ENCODE measurements around the gene ZBTB7C. TPM values are rescaled to one million over a fixed set of nuclear protein-coding genes. Genes with fewer than 3 reads are reported as not detected.

ZBTB7C gene
- polyA plus RNA-seq, 4 donors: 0.54 to 4.1 (median 1.5) TPM

DNA sequence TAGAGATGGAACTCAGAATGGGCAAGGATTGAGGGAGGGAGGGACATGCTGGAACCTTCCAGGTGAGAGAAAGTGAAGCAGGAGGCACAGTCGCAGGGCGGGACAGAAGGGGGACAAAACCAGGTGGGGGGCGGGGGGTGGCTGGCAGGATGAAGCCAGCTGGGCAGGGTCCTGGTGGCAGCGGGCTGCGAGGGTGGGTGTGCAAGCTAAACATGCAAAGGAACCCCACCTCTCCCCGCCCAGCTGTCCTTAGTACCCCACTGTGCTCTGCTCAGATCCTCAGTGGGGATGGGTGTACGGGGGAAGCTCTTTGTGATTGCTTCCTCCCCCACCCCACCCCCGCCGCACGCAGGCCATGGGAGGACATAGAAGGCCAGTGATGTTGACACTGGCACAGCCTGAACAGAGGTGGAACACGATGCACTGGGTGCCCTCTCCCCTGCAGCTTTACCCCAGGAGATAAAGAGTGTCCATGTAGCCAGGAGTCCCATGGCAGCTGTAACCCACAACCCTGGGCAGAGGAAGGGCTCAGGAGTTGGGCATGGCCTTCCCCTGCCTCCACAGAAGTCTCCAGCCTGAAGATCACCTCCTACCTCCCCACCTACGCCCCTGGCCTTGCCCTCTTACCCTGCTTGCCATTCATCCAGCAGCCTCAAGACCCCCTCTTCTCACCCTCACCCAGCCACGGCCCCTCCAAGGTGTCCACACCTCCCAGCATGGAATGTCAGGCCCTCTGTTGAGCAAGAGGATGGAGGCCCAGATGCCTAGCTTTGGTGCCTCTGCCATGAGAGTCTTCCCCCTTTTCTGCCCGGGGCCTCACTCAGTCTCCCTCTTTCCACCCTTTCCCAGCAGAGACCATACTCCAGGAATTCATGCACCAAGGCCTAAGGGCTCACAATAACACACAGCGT, 206.6 kb downstream of the ZBTB7C start:
- H3K9me3 ChIP-seq (ENCODE audit: control insufficient read depth in 2 of 2, insufficient read depth in 1 of 2, low read depth in 1 of 2, low read length in 1 of 2): no peaks in the 10 kb centered on the region
- no peak for FAIRE-seq
- WGBS, 3 donors: 81 to 88% (median 83%) methylated on average over 13 to 15 of the region's 15 CpGs

DNA sequence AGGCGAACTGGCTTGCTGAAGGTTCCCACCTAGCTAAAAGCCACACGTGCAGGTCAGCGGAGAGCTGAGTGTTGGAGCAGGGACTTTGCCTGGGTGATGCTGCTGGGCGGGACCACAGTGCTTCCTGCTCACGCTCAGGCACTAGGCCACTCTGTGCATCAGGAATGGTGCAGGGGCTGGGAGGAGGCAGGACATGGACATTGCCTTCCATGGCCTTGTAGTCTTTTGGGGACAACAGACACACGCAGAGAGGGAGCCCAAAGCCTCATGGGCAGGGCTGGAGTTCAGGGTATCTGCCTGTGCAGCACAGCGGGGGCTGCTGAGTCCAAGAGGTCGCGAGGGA, 207.2 kb downstream of the ZBTB7C start:
- peaks cover 0 to 5% (median 0%) of the 10 kb centered on the region in 3 donors for H3K27me3 ChIP-seq (ENCODE audit: control insufficient read depth in 3 of 3, insufficient read depth in 3 of 3, low read length in 3 of 3)
- FAIRE-seq (no peak), DNase-seq (peak; percentile 50 to 78)
- WGBS, 3 donors: 62 to 80% (median 70%) methylated on average over 9 of the region's 9 CpGs
- H3K27ac ChIP-seq (ENCODE audit: low read depth in 1 of 3, low read length in 2 of 3): no peak overlapping the region
- H3K4me3 ChIP-seq (ENCODE audit: low read depth in 1 of 3, low read length in 3 of 3): no peak overlapping the region
- peaks cover 0 to 12% (median 2%) of the 10 kb centered on the region in 3 donors for H3K4me1 ChIP-seq (ENCODE audit: control insufficient read depth in 3 of 3, insufficient read depth in 2 of 3, low read depth in 1 of 3, low read length in 2 of 3)
- no peaks in the 10 kb centered on the region for H3K9me3 ChIP-seq (ENCODE audit: control insufficient read depth in 2 of 2, insufficient read depth in 1 of 2, low read depth in 1 of 2, low read length in 1 of 2)
- no peaks in the 10 kb centered on the region for H3K36me3 ChIP-seq (ENCODE audit: control insufficient read depth in 3 of 3, insufficient read depth in 2 of 3, low read depth in 1 of 3, low read length in 3 of 3)

More for the DNA sequence above, 206.6 kb downstream of the ZBTB7C start:
- DNase-seq: no peak
- Histone ChIP-seq H3K4me1 (ENCODE audit: control insufficient read depth in 3 of 3, insufficient read depth in 2 of 3, low read depth in 1 of 3, low read length in 2 of 3) (peaks cover 0 to 12% (median 2%) of the 10 kb centered on the region in 3 donors), H3K27me3 (ENCODE audit: control insufficient read depth in 3 of 3, insufficient read depth in 3 of 3, low read length in 3 of 3) (peaks cover 0 to 5% (median 0%) of the 10 kb centered on the region in 3 donors), H3K27ac (ENCODE audit: low read depth in 1 of 3, low read length in 2 of 3) (no peak overlapping the region), H3K4me3 (ENCODE audit: low read depth in 1 of 3, low read length in 3 of 3) (no peak overlapping the region), H3K36me3 (ENCODE audit: control insufficient read depth in 3 of 3, insufficient read depth in 2 of 3, low read depth in 1 of 3, low read length in 3 of 3) (no peaks in the 10 kb centered on the region)

DNA sequence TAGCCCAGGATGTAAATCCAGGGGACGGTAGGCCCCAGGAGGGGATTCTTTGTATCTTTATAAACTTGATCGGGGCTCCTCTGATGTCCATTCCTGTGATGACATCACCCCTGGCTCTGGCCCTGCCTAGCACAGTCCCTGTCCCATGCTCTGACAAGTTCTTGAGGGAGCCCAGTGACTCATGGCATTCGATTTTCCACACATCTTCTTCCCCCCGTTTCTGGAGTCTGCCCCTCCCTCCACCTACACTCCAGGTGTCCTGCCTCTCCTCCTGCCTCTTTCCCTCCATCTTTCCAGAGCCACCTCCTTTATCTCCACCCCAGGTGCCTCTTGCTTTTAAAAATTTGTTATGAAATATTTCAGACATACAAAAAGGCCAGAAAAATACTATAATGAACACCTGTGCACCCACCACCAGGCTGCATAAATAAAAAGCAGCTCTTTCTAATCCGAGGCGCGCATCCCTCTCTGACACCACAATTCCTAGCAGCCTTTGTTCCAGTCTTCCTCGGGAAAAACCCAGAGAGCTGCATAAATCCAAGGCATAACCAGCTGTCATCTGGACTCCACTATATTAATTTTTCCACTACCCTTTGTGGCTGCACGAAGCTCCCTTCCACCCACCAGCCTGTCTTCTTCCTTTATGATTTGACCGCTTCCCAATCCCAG, 207.7 kb downstream of the ZBTB7C start:
- H3K4me3 ChIP-seq (ENCODE audit: low read depth in 1 of 3, low read length in 3 of 3): no peak overlapping the region
- no peaks in the 10 kb centered on the region for H3K9me3 ChIP-seq (ENCODE audit: control insufficient read depth in 2 of 2, insufficient read depth in 1 of 2, low read depth in 1 of 2, low read length in 1 of 2)
- H3K4me1 ChIP-seq (ENCODE audit: control insufficient read depth in 3 of 3, insufficient read depth in 2 of 3, low read depth in 1 of 3, low read length in 2 of 3): peaks cover 0 to 12% (median 2%) of the 10 kb centered on the region in 3 donors
- no peak overlapping the region for H3K27ac ChIP-seq (ENCODE audit: low read depth in 1 of 3, low read length in 2 of 3)
- no peak for DNase-seq
- FAIRE-seq: no peak
- 67 to 74% (median 73%) methylated on average over 10 of the region's 10 CpGs for WGBS, 3 donors
- H3K36me3 ChIP-seq (ENCODE audit: control insufficient read depth in 3 of 3, insufficient read depth in 2 of 3, low read depth in 1 of 3, low read length in 3 of 3): no peaks in the 10 kb centered on the region
- peaks cover 0 to 5% (median 0%) of the 10 kb centered on the region in 3 donors for H3K27me3 ChIP-seq (ENCODE audit: control insufficient read depth in 3 of 3, insufficient read depth in 3 of 3, low read length in 3 of 3)

DNA sequence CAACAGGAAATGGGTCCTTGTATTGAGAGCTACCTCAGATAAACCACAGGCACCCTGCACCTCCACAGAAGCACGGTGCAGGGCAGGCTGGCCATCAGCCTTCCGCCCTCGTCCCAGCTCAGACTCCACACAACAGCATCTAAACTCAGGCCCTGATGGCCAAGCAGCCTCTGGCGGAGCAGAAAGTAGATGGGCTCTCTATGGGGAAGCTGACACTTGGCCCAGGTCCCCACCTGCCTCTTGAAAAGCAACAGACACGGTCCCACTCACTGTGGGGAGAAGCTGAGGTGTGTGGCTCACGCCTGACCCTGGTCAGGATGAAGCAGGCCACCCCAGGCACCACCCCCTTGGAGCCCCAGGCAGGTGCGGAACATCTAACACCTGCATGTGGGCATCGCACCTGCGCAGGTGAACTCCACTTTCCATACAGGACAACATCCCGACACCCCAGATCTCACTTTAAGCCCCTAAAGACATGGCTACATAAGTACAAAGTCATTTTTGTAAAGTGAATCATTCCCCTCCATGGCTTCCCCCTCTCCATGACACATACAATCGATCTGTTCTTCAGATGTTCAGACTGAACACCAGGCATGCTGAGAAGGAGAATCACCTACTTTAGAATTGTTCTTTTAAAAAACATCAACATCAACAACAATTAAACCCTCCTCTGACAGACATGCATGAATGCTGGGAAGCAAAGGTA, 208.4 kb downstream of the ZBTB7C start:
- no peak overlapping the region for H3K27ac ChIP-seq (ENCODE audit: low read depth in 1 of 3, low read length in 2 of 3)
- WGBS, 3 donors: 70 to 81% (median 75%) methylated on average over 11 of the region's 11 CpGs

DNA sequence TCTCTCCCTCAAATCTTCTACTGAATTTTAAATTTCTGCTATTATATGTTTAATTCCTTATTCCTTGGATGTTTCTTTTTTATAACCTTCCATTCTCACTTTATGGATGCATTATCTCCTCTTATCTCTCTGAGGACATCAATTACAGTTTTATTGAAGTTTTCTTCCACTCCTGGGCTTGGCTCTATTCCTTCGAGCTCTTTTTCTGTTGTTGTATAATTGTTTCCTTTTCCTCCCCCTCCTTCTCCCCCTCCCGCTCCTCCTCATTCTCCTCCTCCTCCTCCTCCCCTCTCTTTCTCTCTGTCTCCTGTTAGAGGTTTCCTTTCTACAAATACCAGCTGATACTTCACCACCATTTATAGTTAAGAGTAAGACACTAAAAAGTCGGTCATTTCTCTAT, 209.8 kb downstream of the ZBTB7C start:
- Histone ChIP-seq H3K27me3 (ENCODE audit: control insufficient read depth in 3 of 3, insufficient read depth in 3 of 3, low read length in 3 of 3) (peaks cover 0 to 5% (median 0%) of the 10 kb centered on the region in 3 donors), H3K4me1 (ENCODE audit: control insufficient read depth in 3 of 3, insufficient read depth in 2 of 3, low read depth in 1 of 3, low read length in 2 of 3) (peaks cover 0 to 12% (median 2%) of the 10 kb centered on the region in 3 donors), H3K9me3 (ENCODE audit: control insufficient read depth in 2 of 2, insufficient read depth in 1 of 2, low read depth in 1 of 2, low read length in 1 of 2) (no peaks in the 10 kb centered on the region), H3K4me3 (ENCODE audit: low read depth in 1 of 3, low read length in 3 of 3) (no peak overlapping the region), H3K36me3 (ENCODE audit: control insufficient read depth in 3 of 3, insufficient read depth in 2 of 3, low read depth in 1 of 3, low read length in 3 of 3) (no peaks in the 10 kb centered on the region), H3K27ac (ENCODE audit: low read depth in 1 of 3, low read length in 2 of 3) (no peak overlapping the region)
- 8 to 17% (median 12%) methylated on average over 3 of the region's 3 CpGs for WGBS, 3 donors
- no peak for FAIRE-seq
- DNase-seq: no peak

More for the DNA sequence above, 208.4 kb downstream of the ZBTB7C start:
- H3K4me1 ChIP-seq (ENCODE audit: control insufficient read depth in 3 of 3, insufficient read depth in 2 of 3, low read depth in 1 of 3, low read length in 2 of 3): peaks cover 0 to 12% (median 2%) of the 10 kb centered on the region in 3 donors
- DNase-seq (no peak), FAIRE-seq (no peak)
- H3K36me3 ChIP-seq (ENCODE audit: control insufficient read depth in 3 of 3, insufficient read depth in 2 of 3, low read depth in 1 of 3, low read length in 3 of 3): no peaks in the 10 kb centered on the region
- H3K9me3 ChIP-seq (ENCODE audit: control insufficient read depth in 2 of 2, insufficient read depth in 1 of 2, low read depth in 1 of 2, low read length in 1 of 2): no peaks in the 10 kb centered on the region
- peaks cover 0 to 5% (median 0%) of the 10 kb centered on the region in 3 donors for H3K27me3 ChIP-seq (ENCODE audit: control insufficient read depth in 3 of 3, insufficient read depth in 3 of 3, low read length in 3 of 3)
- H3K4me3 ChIP-seq (ENCODE audit: low read depth in 1 of 3, low read length in 3 of 3): no peak overlapping the region

DNA sequence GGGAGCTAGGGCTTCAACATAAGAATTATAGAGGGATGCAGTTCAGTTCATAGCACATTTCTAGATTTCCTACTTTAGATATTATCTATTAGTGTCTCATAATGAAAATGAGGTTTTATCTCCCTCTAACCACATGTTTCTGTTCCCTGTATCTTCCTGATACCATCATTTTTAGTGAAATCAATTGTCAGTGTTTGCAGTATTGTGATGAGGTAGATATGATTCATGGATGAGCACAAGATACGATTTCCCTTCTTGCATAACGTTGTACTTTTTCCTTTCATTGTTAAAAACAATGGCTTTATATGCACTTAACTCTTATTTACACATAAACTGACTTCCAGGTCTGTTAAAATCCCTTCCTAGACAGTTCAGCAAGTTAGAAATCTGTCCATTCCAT, 211.4 kb downstream of the ZBTB7C start:
- FAIRE-seq (no peak), DNase-seq (no peak)
- H3K4me3 ChIP-seq (ENCODE audit: low read depth in 1 of 3, low read length in 3 of 3): no peak overlapping the region
- H3K36me3 ChIP-seq (ENCODE audit: control insufficient read depth in 3 of 3, insufficient read depth in 2 of 3, low read depth in 1 of 3, low read length in 3 of 3): no peaks in the 10 kb centered on the region
- H3K4me1 ChIP-seq (ENCODE audit: control insufficient read depth in 3 of 3, insufficient read depth in 2 of 3, low read depth in 1 of 3, low read length in 2 of 3): peaks cover 0 to 6% (median 2%) of the 10 kb centered on the region in 3 donors
- no peak overlapping the region for H3K27ac ChIP-seq (ENCODE audit: low read depth in 1 of 3, low read length in 2 of 3)
- WGBS, 3 donors: 48 to 71% (median 60%) methylated on average over 2 of the region's 2 CpGs
- no peaks in the 10 kb centered on the region for H3K9me3 ChIP-seq (ENCODE audit: control insufficient read depth in 2 of 2, insufficient read depth in 1 of 2, low read depth in 1 of 2, low read length in 1 of 2)
- H3K27me3 ChIP-seq (ENCODE audit: control insufficient read depth in 3 of 3, insufficient read depth in 3 of 3, low read length in 3 of 3): peaks cover 0 to 5% (median 0%) of the 10 kb centered on the region in 3 donors

DNA sequence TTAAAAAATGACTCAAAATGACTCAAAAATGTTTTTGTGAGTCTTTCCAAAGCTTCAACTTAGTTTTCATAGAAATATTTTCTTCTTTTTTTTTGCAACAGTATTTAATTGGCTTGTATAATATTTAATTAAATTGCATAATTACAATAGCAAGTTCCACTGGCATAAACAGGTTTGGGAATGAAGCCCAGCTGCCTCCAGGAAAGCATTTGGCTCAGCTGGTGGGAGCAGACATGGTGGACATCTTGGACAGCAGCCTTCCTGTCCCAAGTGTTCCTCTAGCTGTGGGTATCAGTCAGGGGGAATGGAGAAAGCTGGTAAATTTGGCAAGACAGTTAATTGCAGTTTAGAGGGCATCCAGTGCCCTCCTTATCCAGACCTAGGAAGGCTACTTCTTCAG, 213.4 kb downstream of the ZBTB7C start:
- DNase-seq (no peak), FAIRE-seq (no peak)
- no peaks in the 10 kb centered on the region for H3K36me3 ChIP-seq (ENCODE audit: control insufficient read depth in 3 of 3, insufficient read depth in 2 of 3, low read depth in 1 of 3, low read length in 3 of 3)
- H3K9me3 ChIP-seq (ENCODE audit: control insufficient read depth in 2 of 2, insufficient read depth in 1 of 2, low read depth in 1 of 2, low read length in 1 of 2): no peaks in the 10 kb centered on the region
- H3K4me3 ChIP-seq (ENCODE audit: low read depth in 1 of 3, low read length in 3 of 3): no peak overlapping the region
- H3K27ac ChIP-seq (ENCODE audit: low read depth in 1 of 3, low read length in 2 of 3): no peak overlapping the region
- H3K4me1 ChIP-seq (ENCODE audit: control insufficient read depth in 3 of 3, insufficient read depth in 2 of 3, low read depth in 1 of 3, low read length in 2 of 3): no peaks in the 10 kb centered on the region
- H3K27me3 ChIP-seq (ENCODE audit: control insufficient read depth in 3 of 3, insufficient read depth in 3 of 3, low read length in 3 of 3): peaks cover 0 to 5% (median 0%) of the 10 kb centered on the region in 3 donors

DNA sequence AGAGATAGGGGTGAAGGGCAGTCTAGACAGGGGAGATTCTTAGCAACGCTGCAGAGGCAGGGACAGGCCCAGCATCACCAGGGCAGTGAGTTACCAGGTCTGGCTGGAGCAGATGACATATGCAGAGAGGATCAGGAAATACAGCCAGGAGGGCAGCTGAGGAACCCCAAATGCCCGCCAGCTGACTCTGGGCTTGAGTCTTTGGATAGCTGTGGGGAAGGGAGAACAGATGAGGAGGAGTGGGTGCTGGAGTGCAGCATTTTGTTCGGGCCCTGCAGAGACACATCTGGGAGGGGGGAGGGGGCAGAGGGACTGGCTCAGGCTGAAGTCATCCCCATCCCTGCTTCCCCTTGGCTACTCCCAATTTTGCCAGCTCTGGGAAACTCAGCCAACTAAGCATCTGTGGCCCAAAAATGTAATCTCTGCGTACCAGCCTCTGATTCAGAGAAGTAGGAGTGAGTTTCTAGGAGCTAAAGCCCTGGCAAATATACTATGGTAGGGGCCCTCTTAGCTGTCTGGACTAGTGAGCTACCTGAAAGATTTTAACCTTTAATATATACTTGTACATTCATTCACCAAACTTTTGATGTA, 214.5 kb downstream of the ZBTB7C start:
- DNase-seq (no peak), FAIRE-seq (no peak)
- Histone ChIP-seq H3K36me3 (ENCODE audit: control insufficient read depth in 3 of 3, insufficient read depth in 2 of 3, low read depth in 1 of 3, low read length in 3 of 3) (no peaks in the 10 kb centered on the region), H3K4me1 (ENCODE audit: control insufficient read depth in 3 of 3, insufficient read depth in 2 of 3, low read depth in 1 of 3, low read length in 2 of 3) (no peaks in the 10 kb centered on the region), H3K27me3 (ENCODE audit: control insufficient read depth in 3 of 3, insufficient read depth in 3 of 3, low read length in 3 of 3) (peaks cover 0 to 5% (median 0%) of the 10 kb centered on the region in 3 donors), H3K4me3 (ENCODE audit: low read depth in 1 of 3, low read length in 3 of 3) (no peak overlapping the region), H3K27ac (ENCODE audit: low read depth in 1 of 3, low read length in 2 of 3) (no peak overlapping the region), H3K9me3 (ENCODE audit: control insufficient read depth in 2 of 2, insufficient read depth in 1 of 2, low read depth in 1 of 2, low read length in 1 of 2) (no peaks in the 10 kb centered on the region)
- WGBS, 3 donors: 76 to 91% (median 90%) methylated on average over 4 of the region's 4 CpGs

Data from small intestine (tissue), 7 donors.